H1 (cell line): ENCODE measurements around the gene ALPI. TPM values are rescaled to one million over a fixed set of nuclear protein-coding genes. Genes with fewer than 3 reads are reported as not detected.

ENCODE experiments used
- BACH1 ChIP-seq: IDR thresholded peaks from 2 replicates; pipeline ENCODE4 v1.6.1; 2012; ENCODE audit warnings: low read length, improper control_type of control experiment
- E2F6 ChIP-seq: IDR thresholded peaks from 2 replicates; pipeline ENCODE4 v1.6.1; 2012; ENCODE audit warnings: inconsistent platforms
- EP300 ChIP-seq, 2 experiments: IDR thresholded peaks; 1 replicate in 1 of 2; 2 replicates in 1 of 2; pipeline ENCODE4 v1.6.1; 2011 to 2012; ENCODE audit warnings: low read depth in 2 of 2, low read length in 2 of 2, mild to moderate bottlenecking in 2 of 2, borderline replicate concordance in 1 of 2, inconsistent platforms in 1 of 2, moderate library complexity in 1 of 2
- GABPA ChIP-seq: IDR thresholded peaks from 2 replicates; pipeline ENCODE4 v1.6.1; 2011; ENCODE audit warnings: mild to moderate bottlenecking, low read length, moderate library complexity, borderline replicate concordance; ENCODE audit not compliant: insufficient read depth
- POLR2A ChIP-seq, 2 experiments: IDR thresholded peaks; 1 replicate in 1 of 2; 2 replicates in 1 of 2; pipeline ENCODE4 v1.6.1; 2011; ENCODE audit warnings: low read depth in 2 of 2, low read length in 2 of 2, mild to moderate bottlenecking in 2 of 2; ENCODE audit errors: control extremely low read depth in 1 of 2
- SP1 ChIP-seq: IDR thresholded peaks from 2 replicates; pipeline ENCODE4 v1.6.1; 2011; ENCODE audit warnings: low read depth, low read length
- TCF12 ChIP-seq: IDR thresholded peaks from 2 replicates; pipeline ENCODE4 v1.6.1; 2011; ENCODE audit warnings: low read depth, mild to moderate bottlenecking, low read length
- YY1 ChIP-seq: IDR thresholded peaks from 2 replicates; pipeline ENCODE4 v1.6.1; 2011; ENCODE audit warnings: low read depth, mild to moderate bottlenecking, low read length
- polyA plus RNA-seq, 7 experiments: library from polyadenylated mRNA; depleted of rRNA in 3 of 7; stranded (reverse) in 5 of 7; unstranded in 2 of 7; fragments of >200 nt in 5 of 7; fragments of 200-250 nt in 2 of 7; gene quantifications; 1 replicate in 5 of 7; 2 replicates in 1 of 7; 4 replicates in 1 of 7; pipeline versions ENCODE4 v1.2.1 to v1.2.3, GENCODE V29; 2011 to 2013; ENCODE audit warnings: missing spikeins in 2 of 7, mixed read lengths in 2 of 7
- total RNA-seq: library from RNA; stranded (reverse); fragmentation: NEBNext Ultra II Directional; extraction: Animal tissue kit (Norgen Biotek cat#: 25700); gene quantifications from 2 replicates; pipeline ENCODE4 v1.2.1, GENCODE V29; 2021

The ALPI gene
- total and polyA plus RNA-seq, 2 of the 8 experiments (the other 6 are each of a cell fraction or from before 2014, with no cell fraction given): not detected

GRCh38 chr2:232482301-232483238 lies 26.6 kb downstream of the ALPI start (continued):
- TF ChIP-seq YY1 (no peak), TCF12 (no peak), EP300 (IDR thresholded peaks at IDR 0.05; ENCODE audit: borderline replicate concordance in 1 of 2, low read depth in 2 of 2, low read length in 2 of 2) (no peak), POLR2A (IDR thresholded peaks at IDR 0.05; ENCODE audit: control extremely low read depth in 1 of 2, low read depth in 2 of 2, low read length in 2 of 2) (no peak), E2F6 (no peak), SP1 (no peak), GABPA (no peak), BACH1 (no peak)
